ENCODE measurements around the gene MARCHF4. TPM values are rescaled to one million over a fixed set of nuclear protein-coding genes. Genes with fewer than 3 reads are reported as not detected.

Gene MARCHF4
- polyA plus RNA-seq, 10 donors, result 0.04 to 0.12 (median 0.07) TPM; not detected in 5

GRCh38 chr2:216350214-216350791, 22.0 kb downstream of the MARCHF4 start:
- no peak for DNase-seq

DNA sequence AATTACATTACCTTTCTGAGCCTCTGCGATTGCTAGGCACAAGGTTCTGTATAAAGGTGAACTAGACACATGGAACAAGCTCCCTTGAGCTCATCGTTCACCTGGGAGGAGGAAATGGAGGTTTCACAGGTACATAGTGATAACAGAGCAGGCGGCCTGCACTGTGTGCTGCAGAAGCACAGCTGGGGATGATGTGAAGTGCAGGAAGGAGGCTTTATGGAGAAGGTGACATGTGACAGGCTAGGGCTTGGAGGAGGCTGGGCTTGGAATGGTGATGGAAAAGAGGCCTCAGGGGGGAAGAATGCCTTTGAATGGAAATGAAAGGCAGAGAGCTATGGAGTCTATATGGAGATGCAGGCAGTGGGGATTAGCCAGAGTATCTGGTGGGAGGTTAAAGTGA, 22.9 kb downstream of the MARCHF4 start:
- no peak for DNase-seq

DNA sequence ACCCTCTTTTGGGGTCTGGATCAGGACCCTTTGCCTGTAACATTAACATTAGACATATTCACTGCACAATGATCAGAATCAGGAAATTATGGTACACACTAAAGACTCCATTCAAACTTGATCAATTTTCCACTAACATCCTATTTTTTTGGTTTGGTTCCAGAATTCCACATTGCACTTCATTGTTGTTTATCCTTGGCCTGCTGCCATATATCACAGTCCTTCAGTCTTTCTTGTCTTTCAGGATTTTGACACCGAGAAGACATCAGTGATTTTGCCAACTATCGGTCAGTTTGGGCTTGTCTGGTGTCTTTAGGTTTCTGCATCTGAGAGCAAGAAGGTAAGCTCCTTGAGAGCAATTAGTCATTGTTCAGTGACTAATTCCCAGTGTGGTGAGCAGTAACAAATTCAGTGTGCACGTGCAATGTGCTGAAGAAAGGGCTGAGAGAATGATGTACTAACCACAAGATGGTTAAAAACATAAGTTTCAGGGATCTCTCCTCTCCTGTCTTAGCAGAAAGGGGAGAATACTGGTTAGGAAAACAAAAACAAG, 23.5 kb downstream of the MARCHF4 start:
- peak in 1 of 3 donors; percentile 49 for DNase-seq

GRCh38 chr2:216346781-216347180, 25.5 kb downstream of the MARCHF4 start:
- no peak for DNase-seq

DNA sequence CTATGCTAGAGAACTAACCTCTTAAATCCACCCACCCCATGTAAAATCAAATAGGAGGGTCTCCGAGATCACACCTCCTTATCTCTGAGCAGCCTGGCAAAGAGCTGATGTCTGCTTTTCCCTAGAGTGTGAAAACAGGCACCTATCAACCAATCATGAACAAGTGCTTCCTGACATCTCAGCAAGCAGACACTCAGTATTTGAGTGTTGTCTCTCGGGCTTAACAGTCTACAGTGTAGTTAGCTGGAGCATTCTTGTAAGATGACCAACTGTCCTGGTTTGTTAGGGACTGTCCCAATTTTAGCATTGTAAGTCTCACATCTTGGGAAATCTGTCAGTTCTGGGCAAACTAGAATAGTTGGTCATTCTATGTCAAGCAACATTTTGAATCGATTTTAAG, 26.4 kb downstream of the MARCHF4 start:
- no peak for DNase-seq

GRCh38 chr2:216344950-216345300, 27.4 kb downstream of the MARCHF4 start:
- DNase-seq, result no peak

GRCh38 chr2:216344206-216344949, 27.9 kb downstream of the MARCHF4 start:
- DNase-seq, result no peak

DNA sequence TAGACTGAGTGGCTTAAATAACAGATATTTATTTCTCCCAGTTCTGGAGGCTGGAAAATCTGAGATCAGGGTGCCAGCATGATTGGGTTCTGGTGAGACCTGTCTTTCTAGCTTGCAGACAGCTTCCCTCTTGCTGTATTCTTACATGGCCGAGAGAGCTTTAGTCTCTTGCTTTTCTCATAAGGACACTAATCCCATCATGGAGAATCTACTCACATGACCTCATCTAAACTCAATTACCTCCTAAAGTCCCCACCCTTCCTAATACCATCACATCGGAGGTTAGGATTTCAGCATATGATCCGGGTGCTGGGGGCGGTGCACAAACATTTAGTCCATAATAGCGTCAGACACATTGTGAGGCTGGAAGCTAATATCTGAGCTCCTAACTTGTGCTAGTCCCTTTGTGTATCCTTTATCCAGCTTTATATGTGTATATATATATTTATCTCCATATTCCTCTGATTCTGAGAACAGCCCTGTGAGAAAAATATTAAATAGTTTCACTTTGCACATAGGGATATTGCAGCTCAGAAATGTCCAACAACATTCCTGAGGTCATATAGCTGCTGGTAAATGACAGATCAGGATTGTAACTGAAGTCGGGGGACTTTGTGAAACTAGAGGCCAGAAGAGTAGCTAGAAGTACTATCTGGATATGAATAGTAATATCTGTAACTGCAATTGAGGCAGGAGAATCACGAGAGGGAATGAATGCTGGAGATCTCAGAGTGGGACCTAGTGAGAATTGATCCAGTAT, 28.9 kb downstream of the MARCHF4 start:
- DNase-seq, result no peak

DNA sequence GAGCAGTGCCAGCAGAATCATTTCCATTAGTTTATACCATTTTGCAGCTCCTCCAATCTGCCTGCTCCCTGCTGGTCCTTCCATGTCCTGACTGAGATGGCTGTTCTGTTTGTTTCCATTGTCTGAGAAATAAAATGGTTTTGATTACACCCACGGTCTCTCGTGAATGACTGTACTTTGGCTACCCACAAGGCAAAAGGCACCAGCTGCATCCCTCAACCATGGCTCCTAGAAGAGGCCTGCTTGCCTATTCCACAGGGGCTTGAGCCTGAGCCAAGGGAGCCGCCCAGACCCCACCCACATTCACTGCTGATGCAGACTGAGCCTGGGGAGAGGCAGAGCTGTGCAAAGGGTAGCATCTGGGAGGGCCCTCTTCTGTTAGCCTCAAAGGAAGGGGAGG, 31.2 kb downstream of the MARCHF4 start:
- peak in 1 of 3 donors; percentile 39 for DNase-seq

DNA sequence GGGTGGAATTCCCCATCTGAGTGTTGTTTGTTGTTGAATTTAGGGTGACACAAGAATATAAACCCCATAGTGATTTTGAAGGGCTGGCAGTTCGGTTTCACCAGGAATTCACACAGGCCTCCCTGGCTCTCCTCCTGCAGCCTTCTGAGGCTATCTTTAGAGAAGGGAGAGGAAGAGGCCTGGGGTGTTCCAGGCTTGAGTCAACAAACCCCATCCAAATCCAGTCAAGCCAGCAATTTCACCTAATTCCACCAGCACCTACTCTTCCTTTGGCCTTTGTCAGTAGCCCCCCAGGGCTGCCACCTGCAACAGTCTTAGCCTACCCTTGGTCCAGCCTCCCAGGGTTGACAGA, 32.0 kb downstream of the MARCHF4 start:
- DNase-seq, result no peak

DNA sequence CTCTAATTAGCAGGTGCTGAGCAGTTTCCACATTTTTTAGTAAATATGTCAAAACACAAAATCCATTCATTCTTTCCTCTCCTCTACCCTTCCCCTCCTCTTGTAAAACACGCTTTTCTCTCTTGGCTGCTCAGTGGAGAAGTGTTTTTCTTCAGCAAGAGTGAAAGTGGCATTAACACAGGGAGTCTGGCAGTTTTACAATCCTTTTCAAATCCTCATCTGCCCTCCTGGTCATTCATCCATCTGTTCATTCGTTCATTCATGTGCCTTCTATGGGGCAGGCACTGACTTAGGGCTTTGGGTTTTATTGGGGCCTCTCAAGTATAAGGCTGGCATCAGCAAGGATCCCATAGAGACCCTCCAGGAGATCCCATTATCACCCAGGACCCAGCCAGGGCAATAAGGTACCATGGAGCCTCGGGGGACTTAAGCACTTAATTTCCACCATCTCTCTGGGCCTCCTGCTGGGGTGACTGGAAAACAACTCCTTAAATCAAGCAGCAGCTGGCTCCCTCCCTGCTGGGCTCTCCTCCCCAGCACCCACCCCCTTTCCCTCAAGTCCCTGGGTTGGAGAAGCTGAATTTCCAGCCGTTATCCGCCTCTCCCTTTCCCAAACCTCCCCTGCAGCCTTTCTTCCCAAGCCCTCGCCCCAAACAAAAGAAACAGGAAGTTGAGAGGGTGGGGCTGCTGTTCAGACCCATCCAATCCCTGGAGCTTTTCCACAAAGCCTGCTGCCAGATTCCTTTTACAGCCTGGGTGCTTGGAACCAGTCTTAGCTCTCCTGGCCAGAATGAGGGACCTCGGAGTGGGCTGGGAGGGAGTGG, 32.6 kb downstream of the MARCHF4 start:
- peak in 2 of 3 donors; percentile 20 to 63 for DNase-seq

- DNase-seq, result no peak
These were observed 37.0 kb downstream of the MARCHF4 start for GRCh38 chr2:216335252-216335651.

GRCh38 chr2:216328347-216328746, 43.9 kb downstream of the MARCHF4 start:
- no peak for DNase-seq

DNA sequence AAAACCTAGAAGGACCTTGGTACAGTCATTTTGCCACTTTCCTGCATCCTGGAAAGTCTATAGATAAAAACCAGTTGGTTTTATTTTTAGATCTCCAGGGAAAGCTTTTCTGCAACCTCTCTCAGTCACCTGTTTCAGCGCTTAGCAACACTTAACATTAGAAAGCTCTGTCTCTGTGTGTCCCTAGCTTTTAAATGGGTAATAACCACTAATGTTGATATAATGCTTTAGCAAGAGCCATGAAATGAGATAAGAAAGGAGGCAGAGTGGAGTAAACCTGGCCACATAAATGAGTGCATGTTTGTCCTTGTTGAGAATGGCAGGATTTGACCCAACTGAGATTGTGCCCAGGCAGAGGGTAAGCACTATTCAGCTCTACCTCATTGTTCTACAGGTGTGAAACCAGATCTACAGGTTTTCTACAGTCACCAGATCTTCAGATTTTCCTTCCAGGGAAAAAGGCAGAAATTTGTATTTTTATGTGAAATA, 44.8 kb downstream of the MARCHF4 start:
- DNase-seq, result no peak

Other genes with a start within 250 kb of the MARCHF4 start
- gene SMARCAL1, start 40.0 kb upstream of the MARCHF4 start, polyA plus RNA-seq (ENCODE audit: insufficient read length in 10 of 10), result 10 to 100 TPM; 17.4 to 24.0 (median 21.1) TPM
- gene RPL37A, start 126.4 kb upstream of the MARCHF4 start, polyA plus RNA-seq (ENCODE audit: insufficient read length in 10 of 10), result 1,000 to 10,000 TPM; 3,728 to 4,962 (median 4,180) TPM

All from muscle of back (tissue), 11 donors.